ENCODE measurements around the gene PLCB4. TPM values are rescaled to one million over a fixed set of nuclear protein-coding genes. Genes with fewer than 3 reads are reported as not detected.

PLCB4 gene
- total and polyA plus RNA-seq, 8 donors: 6.2 to 15.3 (median 9.4) TPM

DNA sequence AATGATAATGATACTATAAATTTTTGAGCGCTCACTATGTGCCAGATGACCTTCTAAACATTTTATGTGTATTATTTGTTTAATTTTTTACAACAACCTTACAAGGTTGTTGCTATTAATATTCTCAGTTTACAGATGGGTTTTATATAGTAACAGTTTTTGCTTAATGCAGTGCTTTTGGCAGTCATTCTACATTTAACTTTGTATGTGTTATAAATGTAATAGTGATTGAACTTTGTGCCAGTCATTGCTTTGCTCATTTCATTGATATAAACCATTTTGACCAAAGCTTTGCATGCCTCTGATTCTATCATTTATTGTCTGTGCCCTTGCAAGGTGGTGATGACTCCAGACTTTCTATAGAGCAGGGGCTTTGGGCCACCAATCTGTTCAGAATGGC lies 239.2 kb downstream of the PLCB4 start:
- Histone ChIP-seq H3K27ac (no peak overlapping the region), H3K4me1 (no peaks in the 10 kb centered on the region), H3K9me3 (no peaks in the 10 kb centered on the region), H3K27me3 (no peaks in the 10 kb centered on the region), H3K36me3 (no peaks in the 10 kb centered on the region), H3K4me3 (no peak overlapping the region)
- ATAC-seq: no peak
- TF ChIP-seq, protein P1, sequence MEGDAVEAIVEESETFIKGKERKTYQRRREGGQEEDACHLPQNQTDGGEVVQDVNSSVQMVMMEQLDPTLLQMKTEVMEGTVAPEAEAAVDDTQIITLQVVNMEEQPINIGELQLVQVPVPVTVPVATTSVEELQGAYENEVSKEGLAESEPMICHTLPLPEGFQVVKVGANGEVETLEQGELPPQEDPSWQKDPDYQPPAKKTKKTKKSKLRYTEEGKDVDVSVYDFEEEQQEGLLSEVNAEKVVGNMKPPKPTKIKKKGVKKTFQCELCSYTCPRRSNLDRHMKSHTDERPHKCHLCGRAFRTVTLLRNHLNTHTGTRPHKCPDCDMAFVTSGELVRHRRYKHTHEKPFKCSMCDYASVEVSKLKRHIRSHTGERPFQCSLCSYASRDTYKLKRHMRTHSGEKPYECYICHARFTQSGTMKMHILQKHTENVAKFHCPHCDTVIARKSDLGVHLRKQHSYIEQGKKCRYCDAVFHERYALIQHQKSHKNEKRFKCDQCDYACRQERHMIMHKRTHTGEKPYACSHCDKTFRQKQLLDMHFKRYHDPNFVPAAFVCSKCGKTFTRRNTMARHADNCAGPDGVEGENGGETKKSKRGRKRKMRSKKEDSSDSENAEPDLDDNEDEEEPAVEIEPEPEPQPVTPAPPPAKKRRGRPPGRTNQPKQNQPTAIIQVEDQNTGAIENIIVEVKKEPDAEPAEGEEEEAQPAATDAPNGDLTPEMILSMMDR (IDR thresholded peaks at IDR 0.05): no peak
- intact Hi-C loops (cut with DNase I): no loop called here
- DNase-seq: peak in 1 of 4 donors; percentile 24

DNA sequence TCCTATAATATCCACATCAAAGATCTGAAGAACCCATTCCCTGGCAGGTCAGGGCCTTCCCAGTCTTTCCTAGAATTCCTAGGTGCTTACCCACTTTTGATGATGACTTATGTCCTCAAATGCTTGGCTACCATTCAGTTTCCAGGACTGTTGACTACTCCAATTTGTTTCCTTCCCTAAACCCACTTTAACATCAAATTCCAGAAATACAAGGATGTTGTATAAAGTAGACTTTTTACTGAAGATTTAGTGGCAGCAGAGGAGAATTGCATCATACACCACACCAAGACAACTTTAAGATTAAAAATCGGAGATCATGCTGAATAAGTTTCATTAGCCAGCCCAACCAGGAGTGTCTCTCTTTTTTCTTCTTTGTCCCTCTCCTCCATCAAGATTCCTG lies 242.2 kb downstream of the PLCB4 start:
- no peak overlapping the region for H3K27ac ChIP-seq
- TF ChIP-seq, protein P1 (IDR thresholded peaks at IDR 0.05): no peak
- H3K4me3 ChIP-seq: no peak overlapping the region
- DNase-seq (no peak), ATAC-seq (no peak)
- no peaks in the 10 kb centered on the region for H3K9me3 ChIP-seq
- H3K27me3 ChIP-seq: no peaks in the 10 kb centered on the region
- intact Hi-C loops (cut with DNase I): no loop called here
- H3K36me3 ChIP-seq: no peaks in the 10 kb centered on the region
- no peaks in the 10 kb centered on the region for H3K4me1 ChIP-seq

DNA sequence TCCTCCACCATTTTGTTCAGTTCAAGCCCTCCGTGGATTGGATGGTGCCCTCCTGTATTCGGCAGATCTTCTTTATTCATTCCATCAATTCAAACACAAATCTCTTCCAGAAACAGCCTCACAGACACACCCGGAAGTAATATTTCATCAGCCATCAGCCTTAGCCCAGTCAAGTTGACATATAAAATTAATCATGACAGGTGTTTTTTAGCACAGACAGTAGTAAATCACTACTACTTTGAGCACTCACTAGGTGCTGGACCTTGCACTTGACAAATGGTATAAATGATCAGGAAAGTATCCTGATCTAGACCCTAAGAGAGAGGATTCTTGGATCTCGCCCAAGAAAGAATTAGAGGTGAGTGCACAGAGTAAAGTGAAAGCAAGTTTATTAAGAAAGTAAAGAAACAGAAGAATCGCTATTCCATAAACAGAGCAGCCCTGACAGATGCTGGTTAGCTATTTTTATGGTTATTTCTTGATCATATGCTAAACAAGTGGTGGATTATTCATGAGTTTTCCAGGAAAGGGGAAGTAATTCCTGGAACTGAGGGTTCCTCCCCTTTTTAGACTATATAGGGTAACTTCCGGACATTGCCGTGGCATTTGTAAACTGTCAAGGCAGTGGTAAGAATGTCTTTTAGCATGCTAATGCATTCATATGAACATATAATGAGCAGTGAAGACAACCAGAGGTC lies 250.9 kb downstream of the PLCB4 start:
- TF ChIP-seq, protein P1 (IDR thresholded peaks at IDR 0.05): no peak
- intact Hi-C loops (cut with DNase I): no loop called here
- no peak overlapping the region for H3K4me3 ChIP-seq

DNA sequence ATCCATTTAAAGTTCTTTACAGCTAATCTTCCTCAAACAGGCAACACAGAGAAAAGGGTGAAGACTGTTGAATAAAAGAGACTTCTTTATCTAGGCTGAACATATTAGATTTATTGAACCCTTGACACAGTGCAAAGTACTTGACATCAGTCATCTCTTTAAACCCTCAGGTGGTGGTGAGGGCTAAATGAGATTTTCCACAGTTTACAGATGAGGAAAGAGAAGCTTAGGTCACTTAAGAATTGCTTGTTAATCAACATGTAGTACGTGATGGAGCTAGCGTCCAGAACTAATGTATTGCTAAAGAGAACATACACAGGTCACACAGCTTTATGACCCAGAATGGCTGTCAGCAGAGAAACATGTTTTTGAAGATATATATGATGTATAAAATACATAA lies 252.1 kb downstream of the PLCB4 start:
- TF ChIP-seq, protein P1 (IDR thresholded peaks at IDR 0.05): no peak
- H3K9me3 ChIP-seq: no peaks in the 10 kb centered on the region
- ATAC-seq (no peak), DNase-seq (no peak)
- no peak overlapping the region for H3K27ac ChIP-seq
- intact Hi-C loops (cut with DNase I): no loop called here
- no peaks in the 10 kb centered on the region for H3K36me3 ChIP-seq
- H3K27me3 ChIP-seq: no peaks in the 10 kb centered on the region
- peaks cover 8 to 15% of the 10 kb centered on the region in 2 donors for H3K4me1 ChIP-seq
- H3K4me3 ChIP-seq: no peak overlapping the region

More for the DNA sequence above, 250.9 kb downstream of the PLCB4 start:
- H3K27ac ChIP-seq: peak overlapping the region in 1 of 2 donors; percentile 14
- no peaks in the 10 kb centered on the region for H3K9me3 ChIP-seq
- no peak for DNase-seq
- no peaks in the 10 kb centered on the region for H3K36me3 ChIP-seq
- H3K4me1 ChIP-seq: peaks cover 8 to 15% of the 10 kb centered on the region in 2 donors
- ATAC-seq: no peak
- H3K27me3 ChIP-seq: no peaks in the 10 kb centered on the region

DNA sequence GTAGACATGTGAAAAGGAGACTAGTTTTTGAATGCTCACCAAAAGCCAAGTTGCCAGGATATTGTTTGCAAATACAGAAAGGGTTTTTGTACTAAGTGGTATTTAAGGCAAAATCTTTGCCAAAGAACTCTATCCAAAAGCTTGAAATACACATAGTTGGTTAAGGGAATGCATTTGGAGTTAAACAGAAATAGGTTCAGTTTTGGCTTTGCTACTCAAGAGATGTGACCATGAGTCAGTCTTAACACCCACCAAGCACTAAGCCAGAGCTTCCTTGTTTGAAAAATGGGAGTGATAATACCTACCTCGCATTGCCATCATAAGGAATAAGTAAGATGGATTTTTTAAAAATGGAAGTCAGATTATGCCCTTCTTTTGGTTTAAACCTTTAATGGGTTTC lies 253.8 kb downstream of the PLCB4 start:
- TF ChIP-seq, protein P1 (IDR thresholded peaks at IDR 0.05): no peak

More for the DNA sequence above, 253.8 kb downstream of the PLCB4 start:
- Histone ChIP-seq H3K36me3 (no peaks in the 10 kb centered on the region), H3K27me3 (no peaks in the 10 kb centered on the region), H3K9me3 (no peaks in the 10 kb centered on the region), H3K4me3 (no peak overlapping the region), H3K4me1 (peaks cover 8 to 15% of the 10 kb centered on the region in 2 donors), H3K27ac (no peak overlapping the region)
- ATAC-seq (no peak), DNase-seq (no peak)
- intact Hi-C loops (cut with DNase I): no loop called here
